ENCODE measurements around the gene KCNG4.
"Not testable (repeated sequence)": the region's sequence is repeated elsewhere in the genome, so short reads cannot be mapped to it uniquely, and the experiment has no call there.

The KCNG4 gene

DNA sequence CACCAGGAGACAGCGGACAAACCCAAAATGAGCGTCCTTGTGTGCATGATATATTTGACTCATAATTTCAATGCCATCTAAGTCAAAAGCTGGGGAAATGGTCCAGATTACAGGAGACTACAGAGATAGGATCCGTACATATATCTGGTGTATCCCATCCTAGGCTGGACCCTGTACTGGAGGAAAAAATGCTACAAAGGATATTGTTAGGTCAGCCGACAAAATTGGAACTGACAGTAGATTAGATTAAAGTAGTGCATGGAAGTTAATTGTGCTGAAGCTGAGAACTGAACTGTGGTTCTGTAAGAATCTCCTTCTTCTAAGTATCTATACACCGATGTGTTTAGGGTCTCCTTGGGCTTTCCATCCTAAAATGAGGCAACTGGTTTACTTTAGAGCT lies 24.3 kb downstream of the KCNG4 start:
- Histone ChIP-seq H3K27ac (ENCODE audit: low read depth in 2 of 2, low read length in 2 of 2) (no peak overlapping the region), H3K9me3 (ENCODE audit: control insufficient read depth in 2 of 2, low read length in 2 of 2) (no peaks in the 10 kb centered on the region), H3K4me3 (ENCODE audit: low read length in 2 of 2) (no peak overlapping the region), H3K27me3 (ENCODE audit: control insufficient read depth in 2 of 2, insufficient read depth in 2 of 2, low read length in 2 of 2) (no peaks in the 10 kb centered on the region), H3K9ac (ENCODE audit: low read depth in 1 of 2, low read length in 2 of 2) (no peak overlapping the region), H3K36me3 (ENCODE audit: control insufficient read depth in 2 of 2, insufficient read depth in 2 of 2, low read length in 2 of 2) (no peaks in the 10 kb centered on the region), H3K4me1 (ENCODE audit: control insufficient read depth in 2 of 2, insufficient read depth in 2 of 2, low read length in 2 of 2) (no peaks in the 10 kb centered on the region)

DNA sequence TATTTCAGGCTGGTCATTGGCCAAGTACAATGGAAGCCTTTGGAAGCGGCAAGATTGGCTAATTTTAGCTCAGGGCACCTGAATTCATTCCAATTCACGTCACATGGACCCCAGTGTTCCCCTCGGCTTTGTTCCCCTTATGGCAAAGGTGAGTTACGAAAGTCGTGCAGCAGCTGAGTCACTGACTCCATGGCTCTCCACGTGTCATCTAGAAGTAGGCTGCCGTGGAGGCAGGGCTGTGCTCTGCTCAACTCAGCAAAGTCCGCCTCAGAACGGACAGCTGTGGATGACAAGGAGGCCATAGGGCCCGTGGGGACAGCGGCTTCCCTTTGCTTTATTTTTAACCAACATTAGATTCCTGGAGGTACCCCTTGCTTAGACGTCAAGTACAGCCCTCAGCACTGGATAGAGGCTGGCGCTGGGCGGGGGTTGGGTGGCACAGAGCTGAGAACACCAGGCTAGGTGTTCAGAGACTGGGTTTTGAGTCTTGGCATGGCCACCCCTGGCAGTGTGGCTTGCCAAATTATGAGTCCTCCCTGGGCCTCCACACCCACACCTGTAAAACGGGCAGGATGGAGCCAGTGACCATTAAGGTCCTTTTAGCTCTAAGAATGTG lies 25.3 kb downstream of the KCNG4 start:
- no peaks in the 10 kb centered on the region for H3K4me1 ChIP-seq (ENCODE audit: control insufficient read depth in 2 of 2, insufficient read depth in 2 of 2, low read length in 2 of 2)
- H3K9me3 ChIP-seq (ENCODE audit: control insufficient read depth in 2 of 2, low read length in 2 of 2) = no peaks in the 10 kb centered on the region
- H3K27ac ChIP-seq (ENCODE audit: low read depth in 2 of 2, low read length in 2 of 2) = no peak overlapping the region
- H3K4me3 ChIP-seq (ENCODE audit: low read length in 2 of 2) = no peak overlapping the region
- no peaks in the 10 kb centered on the region for H3K27me3 ChIP-seq (ENCODE audit: control insufficient read depth in 2 of 2, insufficient read depth in 2 of 2, low read length in 2 of 2)
- H3K9ac ChIP-seq (ENCODE audit: low read depth in 1 of 2, low read length in 2 of 2) = no peak overlapping the region
- no peaks in the 10 kb centered on the region for H3K36me3 ChIP-seq (ENCODE audit: control insufficient read depth in 2 of 2, insufficient read depth in 2 of 2, low read length in 2 of 2)

DNA sequence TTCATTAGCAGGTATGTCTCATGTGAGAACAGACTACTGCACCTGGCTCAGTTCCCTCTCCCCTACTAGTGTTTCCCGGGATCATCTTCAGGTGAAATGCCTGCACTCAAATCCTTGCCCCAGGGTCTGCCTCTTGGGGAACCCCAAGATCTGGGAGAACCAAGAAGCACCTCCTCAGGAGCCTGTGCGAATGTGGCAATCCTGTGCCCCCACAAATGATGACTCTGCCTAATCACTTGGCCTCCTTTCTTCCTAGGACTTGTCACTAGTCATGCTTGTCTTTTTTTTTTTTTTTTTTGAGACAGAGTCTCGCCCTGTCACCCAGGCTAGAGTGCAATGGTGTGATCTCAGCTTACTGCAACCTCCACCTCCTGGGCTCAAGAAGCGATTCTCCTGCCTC lies 27.2 kb downstream of the KCNG4 start:
- H3K9me3 ChIP-seq (ENCODE audit: control insufficient read depth in 2 of 2, low read length in 2 of 2) = no peaks in the 10 kb centered on the region
- H3K27ac ChIP-seq (ENCODE audit: low read depth in 2 of 2, low read length in 2 of 2) = no peak overlapping the region
- H3K27me3 ChIP-seq (ENCODE audit: control insufficient read depth in 2 of 2, insufficient read depth in 2 of 2, low read length in 2 of 2) = no peaks in the 10 kb centered on the region
- no peak overlapping the region for H3K9ac ChIP-seq (ENCODE audit: low read depth in 1 of 2, low read length in 2 of 2)
- H3K4me1 ChIP-seq (ENCODE audit: control insufficient read depth in 2 of 2, insufficient read depth in 2 of 2, low read length in 2 of 2) = no peaks in the 10 kb centered on the region
- no peak overlapping the region for H3K4me3 ChIP-seq (ENCODE audit: low read length in 2 of 2)
- no peaks in the 10 kb centered on the region for H3K36me3 ChIP-seq (ENCODE audit: control insufficient read depth in 2 of 2, insufficient read depth in 2 of 2, low read length in 2 of 2)

DNA sequence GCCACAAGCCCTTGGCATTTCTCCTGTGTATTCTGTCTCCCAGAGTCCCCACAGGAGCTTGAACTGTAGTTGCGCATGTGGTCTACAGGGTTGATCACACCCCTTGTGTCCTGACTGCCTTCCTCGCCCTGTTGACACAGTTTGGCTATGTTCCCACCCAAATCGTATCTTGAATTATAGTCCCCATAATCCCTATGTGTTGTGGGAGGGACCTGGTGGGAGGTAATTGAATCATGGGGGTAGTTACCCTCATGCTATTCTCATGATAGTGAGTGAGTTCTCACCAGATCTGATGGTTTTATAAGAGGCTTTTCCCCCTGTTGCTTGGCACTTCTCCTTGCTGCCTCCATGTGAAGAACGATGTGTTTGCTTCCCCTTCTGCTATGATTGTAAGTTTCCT lies 27.7 kb downstream of the KCNG4 start:
- no peaks in the 10 kb centered on the region for H3K9me3 ChIP-seq (ENCODE audit: control insufficient read depth in 2 of 2, low read length in 2 of 2)
- H3K4me3 ChIP-seq (ENCODE audit: low read length in 2 of 2) = no peak overlapping the region
- no peaks in the 10 kb centered on the region for H3K27me3 ChIP-seq (ENCODE audit: control insufficient read depth in 2 of 2, insufficient read depth in 2 of 2, low read length in 2 of 2)
- H3K27ac ChIP-seq (ENCODE audit: low read depth in 2 of 2, low read length in 2 of 2) = no peak overlapping the region
- no peaks in the 10 kb centered on the region for H3K36me3 ChIP-seq (ENCODE audit: control insufficient read depth in 2 of 2, insufficient read depth in 2 of 2, low read length in 2 of 2)
- H3K9ac ChIP-seq (ENCODE audit: low read depth in 1 of 2, low read length in 2 of 2) = no peak overlapping the region
- no peaks in the 10 kb centered on the region for H3K4me1 ChIP-seq (ENCODE audit: control insufficient read depth in 2 of 2, insufficient read depth in 2 of 2, low read length in 2 of 2)

DNA sequence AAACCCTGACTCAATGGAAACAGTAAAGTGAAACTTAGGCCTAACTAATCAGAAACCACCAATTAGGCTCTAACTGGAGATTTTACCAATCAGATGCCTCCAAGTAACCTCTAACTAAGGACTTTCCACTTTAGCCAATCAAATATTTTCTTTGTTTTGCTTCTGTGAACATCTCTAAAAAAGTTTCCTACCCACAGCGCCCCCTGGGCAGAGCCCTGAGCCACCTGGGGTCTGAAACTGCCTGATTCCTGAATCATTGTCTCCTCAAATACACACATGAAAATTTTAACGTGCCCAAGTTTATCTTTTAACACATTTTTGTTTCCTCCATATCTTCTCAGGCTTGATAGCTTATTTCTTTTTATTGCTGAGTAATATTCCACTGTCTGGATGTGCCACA lies 29.8 kb downstream of the KCNG4 start:
- Histone ChIP-seq H3K9me3 (ENCODE audit: control insufficient read depth in 2 of 2, low read length in 2 of 2) (no peaks in the 10 kb centered on the region), H3K27me3 (ENCODE audit: control insufficient read depth in 2 of 2, insufficient read depth in 2 of 2, low read length in 2 of 2) (no peaks in the 10 kb centered on the region), H3K4me1 (ENCODE audit: control insufficient read depth in 2 of 2, insufficient read depth in 2 of 2, low read length in 2 of 2) (no peaks in the 10 kb centered on the region), H3K9ac (ENCODE audit: low read depth in 1 of 2, low read length in 2 of 2) (no peak overlapping the region), H3K27ac (ENCODE audit: low read depth in 2 of 2, low read length in 2 of 2) (no peak overlapping the region), H3K36me3 (ENCODE audit: control insufficient read depth in 2 of 2, insufficient read depth in 2 of 2, low read length in 2 of 2) (no peaks in the 10 kb centered on the region), H3K4me3 (ENCODE audit: low read length in 2 of 2) (no peak overlapping the region)

DNA sequence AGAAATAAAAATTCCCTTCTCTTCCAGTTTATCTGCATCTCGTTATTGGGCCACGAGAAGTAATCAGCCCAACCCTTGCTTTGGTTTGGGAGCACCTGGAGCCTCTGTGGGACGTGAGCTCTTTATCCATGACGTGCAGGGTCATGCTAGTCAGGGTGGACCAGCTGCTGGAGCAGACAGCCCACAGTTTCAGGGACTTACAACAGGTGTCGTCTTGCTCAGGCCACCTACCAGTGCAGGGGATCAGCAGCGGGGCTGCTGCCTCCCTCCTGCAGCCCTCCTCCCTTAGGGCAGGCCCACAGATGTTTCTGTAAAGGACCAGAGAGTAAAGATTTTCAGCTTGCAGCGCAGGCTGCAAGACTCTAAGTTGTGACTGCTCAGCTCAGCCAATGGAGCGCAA lies 31.9 kb downstream of the KCNG4 start:
- Histone ChIP-seq H3K9ac (ENCODE audit: low read depth in 1 of 2, low read length in 2 of 2) (no peak overlapping the region), H3K27me3 (ENCODE audit: control insufficient read depth in 2 of 2, insufficient read depth in 2 of 2, low read length in 2 of 2) (no peaks in the 10 kb centered on the region), H3K4me1 (ENCODE audit: control insufficient read depth in 2 of 2, insufficient read depth in 2 of 2, low read length in 2 of 2) (no peaks in the 10 kb centered on the region), H3K36me3 (ENCODE audit: control insufficient read depth in 2 of 2, insufficient read depth in 2 of 2, low read length in 2 of 2) (no peaks in the 10 kb centered on the region), H3K4me3 (ENCODE audit: low read length in 2 of 2) (no peak overlapping the region), H3K9me3 (ENCODE audit: control insufficient read depth in 2 of 2, low read length in 2 of 2) (no peaks in the 10 kb centered on the region), H3K27ac (ENCODE audit: low read depth in 2 of 2, low read length in 2 of 2) (no peak overlapping the region)

DNA sequence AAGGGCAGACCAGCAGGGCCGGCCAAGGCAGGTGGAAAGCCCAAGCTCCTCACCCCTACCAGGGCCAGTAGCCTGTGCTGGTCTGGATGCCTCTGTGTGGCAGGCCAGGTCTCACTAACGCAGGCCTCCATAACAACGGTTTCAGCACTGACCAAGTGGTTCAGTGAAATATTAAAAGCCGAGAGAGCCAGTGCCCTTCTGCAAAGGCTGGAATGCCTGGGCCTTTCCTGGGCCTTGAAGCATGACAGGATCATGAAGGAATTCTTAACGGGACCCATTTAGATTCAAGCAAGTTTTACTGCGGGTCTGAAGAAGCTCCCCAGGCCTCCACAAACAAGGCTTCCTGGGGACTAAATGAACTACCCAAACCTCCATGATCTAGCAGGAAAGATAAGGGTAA lies 32.6 kb downstream of the KCNG4 start:
- H3K4me1 ChIP-seq (ENCODE audit: control insufficient read depth in 2 of 2, insufficient read depth in 2 of 2, low read length in 2 of 2) = no peaks in the 10 kb centered on the region
- H3K4me3 ChIP-seq (ENCODE audit: low read length in 2 of 2) = no peak overlapping the region
- no peaks in the 10 kb centered on the region for H3K9me3 ChIP-seq (ENCODE audit: control insufficient read depth in 2 of 2, low read length in 2 of 2)
- no peaks in the 10 kb centered on the region for H3K27me3 ChIP-seq (ENCODE audit: control insufficient read depth in 2 of 2, insufficient read depth in 2 of 2, low read length in 2 of 2)
- H3K27ac ChIP-seq (ENCODE audit: low read depth in 2 of 2, low read length in 2 of 2) = no peak overlapping the region
- no peaks in the 10 kb centered on the region for H3K36me3 ChIP-seq (ENCODE audit: control insufficient read depth in 2 of 2, insufficient read depth in 2 of 2, low read length in 2 of 2)
- H3K9ac ChIP-seq (ENCODE audit: low read depth in 1 of 2, low read length in 2 of 2) = no peak overlapping the region

DNA sequence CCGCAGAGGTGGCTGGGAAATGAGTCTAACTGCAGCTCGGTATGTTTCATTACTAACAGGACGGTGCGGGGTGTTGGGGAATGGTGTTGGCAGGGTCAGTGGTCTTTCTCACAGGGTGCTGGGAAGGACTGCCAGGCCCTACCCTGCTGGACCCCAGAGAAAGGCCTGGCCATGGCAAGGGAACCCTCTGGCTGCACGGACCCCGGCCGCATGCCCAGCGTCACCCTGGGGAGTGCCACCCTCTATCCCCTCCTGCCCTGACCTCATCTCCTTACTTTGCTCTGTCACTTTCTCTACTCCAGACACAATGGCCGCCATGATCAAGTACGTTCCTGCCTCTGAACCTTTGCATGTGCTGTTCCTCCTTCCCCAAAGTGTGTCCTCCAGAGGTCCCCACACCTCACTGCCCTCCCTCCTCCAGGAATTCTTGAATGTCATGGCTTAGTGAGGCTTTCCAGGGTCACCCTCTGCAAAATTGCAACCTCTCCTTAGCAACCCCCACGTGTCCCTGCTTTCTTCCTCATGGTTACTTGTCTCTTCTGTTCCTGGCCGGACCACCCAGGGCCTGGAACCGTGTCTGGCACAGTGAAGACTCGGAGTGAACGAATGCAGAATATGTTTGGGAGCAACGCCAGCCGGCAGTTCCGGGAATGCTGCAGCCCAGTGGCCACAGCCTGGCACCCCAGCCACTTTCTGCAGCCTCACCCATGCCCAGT lies 33.7 kb downstream of the KCNG4 start:
- no peak overlapping the region for H3K27ac ChIP-seq (ENCODE audit: low read depth in 2 of 2, low read length in 2 of 2)
- no peak overlapping the region for H3K4me3 ChIP-seq (ENCODE audit: low read length in 2 of 2)
- H3K36me3 ChIP-seq (ENCODE audit: control insufficient read depth in 2 of 2, insufficient read depth in 2 of 2, low read length in 2 of 2) = no peaks in the 10 kb centered on the region
- H3K4me1 ChIP-seq (ENCODE audit: control insufficient read depth in 2 of 2, insufficient read depth in 2 of 2, low read length in 2 of 2) = no peaks in the 10 kb centered on the region
- no peaks in the 10 kb centered on the region for H3K27me3 ChIP-seq (ENCODE audit: control insufficient read depth in 2 of 2, insufficient read depth in 2 of 2, low read length in 2 of 2)
- no peak overlapping the region for H3K9ac ChIP-seq (ENCODE audit: low read depth in 1 of 2, low read length in 2 of 2)
- H3K9me3 ChIP-seq (ENCODE audit: control insufficient read depth in 2 of 2, low read length in 2 of 2) = no peaks in the 10 kb centered on the region

DNA sequence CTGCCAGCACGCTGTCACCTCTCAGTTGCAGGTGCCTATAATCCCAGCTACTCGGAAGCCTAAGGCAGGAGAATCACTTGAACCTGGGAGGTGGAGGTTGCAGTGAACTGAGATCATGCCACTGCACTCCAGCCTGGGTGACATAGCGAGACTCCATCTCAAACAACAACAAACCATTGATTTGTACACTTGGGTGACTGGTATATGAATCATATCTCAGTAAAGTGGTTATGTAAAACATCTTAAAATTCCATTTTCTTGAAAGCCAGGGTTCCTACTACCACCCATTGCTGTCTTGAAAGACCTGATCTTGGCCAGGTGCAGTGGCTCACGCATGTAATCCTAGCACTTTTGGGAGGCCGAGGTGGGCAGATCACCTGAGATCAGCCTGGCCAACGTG lies 34.7 kb downstream of the KCNG4 start:
- not testable (repeated sequence) for H3K36me3 ChIP-seq (ENCODE audit: control insufficient read depth in 2 of 2, insufficient read depth in 2 of 2, low read length in 2 of 2); H3K27ac ChIP-seq (ENCODE audit: low read depth in 2 of 2, low read length in 2 of 2); H3K4me1 ChIP-seq (ENCODE audit: control insufficient read depth in 2 of 2, insufficient read depth in 2 of 2, low read length in 2 of 2); H3K4me3 ChIP-seq (ENCODE audit: low read length in 2 of 2); H3K9me3 ChIP-seq (ENCODE audit: control insufficient read depth in 2 of 2, low read length in 2 of 2); H3K9ac ChIP-seq (ENCODE audit: low read depth in 1 of 2, low read length in 2 of 2); H3K27me3 ChIP-seq (ENCODE audit: control insufficient read depth in 2 of 2, insufficient read depth in 2 of 2, low read length in 2 of 2)

DNA sequence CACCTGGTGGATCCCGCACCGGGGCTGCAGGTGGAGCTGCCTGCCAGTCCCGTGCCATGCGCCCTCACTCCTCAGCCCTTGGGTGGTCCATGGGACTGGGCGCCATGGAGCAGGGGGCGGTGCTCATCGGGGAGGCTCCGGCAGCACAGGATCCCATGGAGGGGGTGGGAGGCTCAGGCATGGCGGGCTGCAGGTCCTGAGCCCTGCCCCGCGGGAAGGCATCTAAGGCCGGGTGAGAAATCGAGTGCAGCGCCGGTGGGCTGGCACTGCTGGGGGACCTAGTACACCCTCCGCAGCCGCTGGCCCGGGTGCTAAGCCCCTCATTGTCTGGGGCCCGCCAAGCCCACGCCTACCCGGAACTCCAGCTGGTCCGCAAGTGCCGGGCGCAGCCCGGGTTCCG lies 35.3 kb downstream of the KCNG4 start:
- H3K9ac ChIP-seq (ENCODE audit: low read depth in 1 of 2, low read length in 2 of 2); H3K27me3 ChIP-seq (ENCODE audit: control insufficient read depth in 2 of 2, insufficient read depth in 2 of 2, low read length in 2 of 2); H3K27ac ChIP-seq (ENCODE audit: low read depth in 2 of 2, low read length in 2 of 2); H3K4me3 ChIP-seq (ENCODE audit: low read length in 2 of 2); H3K4me1 ChIP-seq (ENCODE audit: control insufficient read depth in 2 of 2, insufficient read depth in 2 of 2, low read length in 2 of 2); H3K9me3 ChIP-seq (ENCODE audit: control insufficient read depth in 2 of 2, low read length in 2 of 2); H3K36me3 ChIP-seq (ENCODE audit: control insufficient read depth in 2 of 2, insufficient read depth in 2 of 2, low read length in 2 of 2): not testable (repeated sequence)

All from mucosa of rectum (tissue), 2 donors.